PC-9 (cell line): Measurements from ENCODE around the gene DHRS7C. TPM values are rescaled to one million over a fixed set of nuclear protein-coding genes. Genes with fewer than 3 reads are reported as not detected.

Source experiments
- BruUV-seq: library from RNA; stranded (reverse); fragments of 400-500 nt; replicated peaks from 2 replicates; lab custom pipeline; 2021; lab: Mats Ljungman, UMichigan
- CTCF ChIA-PET: fragments of 300-600 bp; sonication (Branson Sonifier 250); formaldehyde crosslinking; loops from one replicate; lab custom pipeline; 2022; ENCODE audit warnings: antibody characterized with exemption; lab: Charles Lee
- POLR2A ChIA-PET: fragments of 300-600 bp; sonication (Branson Sonifier 250); formaldehyde crosslinking; loops from one replicate; lab custom pipeline; 2022; ENCODE audit warnings: antibody characterized with exemption; ENCODE audit not compliant: unreplicated experiment; lab: Charles Lee
- DNase-seq, 2 experiments: peaks; one replicate each; pipeline versions ENCODE4 v3.0.0 to v3.0.0-alpha.2; 2015 to 2022; ENCODE audit warnings: mixed read lengths in 1 of 2
- H2AFZ ChIP-seq: fragments of 200-600 bp; sonication (generic); 2 replicates; pipeline ENCODE4 v1.8.1; 2017; ENCODE audit warnings: antibody characterized with exemption
- H3F3A ChIP-seq: fragments of 200-600 bp; sonication (generic); 2 replicates; pipeline ENCODE4 v1.8.1; 2017; ENCODE audit warnings: antibody characterized with exemption, mild to moderate bottlenecking, low read depth; ENCODE audit not compliant: insufficient read depth
- H3K27ac ChIP-seq: fragments of 200-600 bp; sonication (generic); 2 replicates; pipeline ENCODE4 v1.6.1; 2016; ENCODE audit warnings: mixed run types
- H3K27me3 ChIP-seq: fragments of 200-600 bp; sonication (generic); 2 replicates; pipeline ENCODE4 v1.6.1; 2016; ENCODE audit warnings: low read depth, mixed run types; ENCODE audit not compliant: insufficient read depth
- H3K36me3 ChIP-seq: fragments of 200-600 bp; sonication (generic); 2 replicates; pipeline ENCODE4 v1.6.1; 2016; ENCODE audit warnings: low read depth, mixed run types
- H3K4me1 ChIP-seq: fragments of 200-600 bp; sonication (generic); replicated peaks from 2 replicates; pipeline ENCODE4 v1.6.1; 2016; ENCODE audit warnings: mixed run types; ENCODE audit not compliant: insufficient read depth
- H3K4me2 ChIP-seq: fragments of 200-600 bp; sonication (generic); 2 replicates; pipeline ENCODE4 v1.6.1; 2017; ENCODE audit warnings: mixed run types
- H3K4me3 ChIP-seq: fragments of 200-600 bp; sonication (generic); 2 replicates; pipeline ENCODE4 v1.6.1; 2016; ENCODE audit warnings: mixed run types
- H3K79me2 ChIP-seq: fragments of 200-600 bp; sonication (generic); 2 replicates; pipeline ENCODE4 v1.6.1; 2017; ENCODE audit warnings: low read depth, mixed run types
- H3K9me2 ChIP-seq: fragments of 200-600 bp; sonication (generic); 2 replicates; pipeline ENCODE4 v1.8.1; 2017; ENCODE audit warnings: mild to moderate bottlenecking; ENCODE audit not compliant: insufficient read depth
- H3K9me3 ChIP-seq: fragments of 200-600 bp; sonication (generic); 2 replicates; pipeline ENCODE4 v1.8.1; 2016; ENCODE audit warnings: low read depth; ENCODE audit not compliant: insufficient read depth
- H4K20me1 ChIP-seq: fragments of 200-600 bp; sonication (generic); 2 replicates; pipeline ENCODE4 v1.8.1; 2017; ENCODE audit not compliant: insufficient read depth
- EZH2 ChIP-seq: fragments of 200-600 bp; sonication (generic); IDR thresholded peaks from 2 replicates; pipeline ENCODE4 v1.8.0; 2017; ENCODE audit warnings: antibody characterized with exemption, low read depth
- intact Hi-C: fragments of 100-400 bp; cut with micrococcal nuclease; formaldehyde crosslinking; loops from one replicate; pipeline ENCODE4 v1.10.0; 2022; ENCODE audit not compliant: unreplicated experiment
- total RNA-seq: library from RNA; stranded (reverse); gene quantifications from 2 replicates; pipeline ENCODE4 v1.2.3, GENCODE V29; 2021
- TF ChIP-seq, protein P1 (sequence below): fragments of 200-600 bp; sonication (generic); conservative IDR thresholded peaks from 2 replicates; pipeline ENCODE4 v1.6.1; 2017; ENCODE audit warnings: mixed run types, antibody characterized with exemption, mild to moderate bottlenecking, moderate library complexity

Gene DHRS7C
- total RNA-seq, 1 experiment from 2014 or later: not detected

- Histone ChIP-seq H3K9me2 (no peaks in the 10 kb centered on the region), H3K4me2 (no peak overlapping the region), H3K27me3 (no peaks in the 10 kb centered on the region), H3K79me2 (no peaks in the 10 kb centered on the region), H3K27ac (no peak overlapping the region), H3K36me3 (no peaks in the 10 kb centered on the region), H3F3A (no peaks in the 10 kb centered on the region), H3K4me1 (no peaks in the 10 kb centered on the region), H4K20me1 (no peaks in the 10 kb centered on the region), H2AFZ (no peak overlapping the region), H3K4me3 (no peak overlapping the region), H3K9me3 (no peaks in the 10 kb centered on the region)
- ChIA-PET POLR2A (interaction anchor here (0.6 kb wide), 1 partner anchor 60 kb away, joined by 3 read pairs; no protein-coding TSS in a partner anchor), CTCF (interaction anchor here (0.7 kb wide), 1 partner anchor 689 kb away, joined by 3 read pairs; no protein-coding TSS in a partner anchor)
- TF ChIP-seq, protein P1, sequence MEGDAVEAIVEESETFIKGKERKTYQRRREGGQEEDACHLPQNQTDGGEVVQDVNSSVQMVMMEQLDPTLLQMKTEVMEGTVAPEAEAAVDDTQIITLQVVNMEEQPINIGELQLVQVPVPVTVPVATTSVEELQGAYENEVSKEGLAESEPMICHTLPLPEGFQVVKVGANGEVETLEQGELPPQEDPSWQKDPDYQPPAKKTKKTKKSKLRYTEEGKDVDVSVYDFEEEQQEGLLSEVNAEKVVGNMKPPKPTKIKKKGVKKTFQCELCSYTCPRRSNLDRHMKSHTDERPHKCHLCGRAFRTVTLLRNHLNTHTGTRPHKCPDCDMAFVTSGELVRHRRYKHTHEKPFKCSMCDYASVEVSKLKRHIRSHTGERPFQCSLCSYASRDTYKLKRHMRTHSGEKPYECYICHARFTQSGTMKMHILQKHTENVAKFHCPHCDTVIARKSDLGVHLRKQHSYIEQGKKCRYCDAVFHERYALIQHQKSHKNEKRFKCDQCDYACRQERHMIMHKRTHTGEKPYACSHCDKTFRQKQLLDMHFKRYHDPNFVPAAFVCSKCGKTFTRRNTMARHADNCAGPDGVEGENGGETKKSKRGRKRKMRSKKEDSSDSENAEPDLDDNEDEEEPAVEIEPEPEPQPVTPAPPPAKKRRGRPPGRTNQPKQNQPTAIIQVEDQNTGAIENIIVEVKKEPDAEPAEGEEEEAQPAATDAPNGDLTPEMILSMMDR: no peak
- no peak for TF ChIP-seq EZH2
- no peak for DNase-seq
- BruUV-seq: no TSS peak
- intact Hi-C loops: no loop called here
Measured at GRCh38 chr17:9755083-9755482, 36.3 kb downstream of the DHRS7C start.

DNA sequence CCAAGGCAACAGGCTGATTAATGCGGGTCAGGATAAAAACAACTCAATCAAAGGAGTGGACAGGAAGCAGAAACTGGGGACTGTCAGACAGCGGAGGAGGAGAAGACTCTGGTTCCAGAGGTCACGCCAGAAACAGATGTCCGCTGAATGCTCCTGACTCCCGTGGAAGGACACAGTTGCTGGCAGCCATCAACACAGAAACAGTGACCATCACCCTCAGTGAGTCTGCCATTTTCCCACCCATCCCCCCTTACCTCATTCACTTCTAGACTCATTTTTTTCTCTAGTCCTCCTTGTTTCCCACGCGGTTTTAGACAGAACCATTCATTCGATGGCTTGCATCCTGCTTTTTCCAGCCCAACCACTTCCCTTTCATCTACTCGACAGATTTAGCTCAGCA, 40.9 kb downstream of the DHRS7C start:
- H3K36me3 ChIP-seq: no peaks in the 10 kb centered on the region
- ChIA-PET POLR2A (interaction anchor here (0.7 kb wide), 1 partner anchor 185 kb away, joined by 3 read pairs; no protein-coding TSS in a partner anchor), CTCF (interaction anchor here (0.7 kb wide), 1 partner anchor 864 kb away, joined by 4 read pairs; no protein-coding TSS in a partner anchor)
- no peaks in the 10 kb centered on the region for H3K9me2 ChIP-seq
- TF ChIP-seq, protein P1: no peak
- TF ChIP-seq EZH2: no peak
- BruUV-seq: no TSS peak
- H3K27ac ChIP-seq: no peak overlapping the region
- H4K20me1 ChIP-seq: no peaks in the 10 kb centered on the region
- no peak overlapping the region for H3K4me2 ChIP-seq
- H3K79me2 ChIP-seq: no peaks in the 10 kb centered on the region
- H3K4me3 ChIP-seq: no peak overlapping the region
- no peak overlapping the region for H2AFZ ChIP-seq
- no peaks in the 10 kb centered on the region for H3F3A ChIP-seq
- DNase-seq: no peak
- H3K9me3 ChIP-seq: no peaks in the 10 kb centered on the region
- intact Hi-C loops: no loop called here
- no peaks in the 10 kb centered on the region for H3K4me1 ChIP-seq
- no peaks in the 10 kb centered on the region for H3K27me3 ChIP-seq

DNA sequence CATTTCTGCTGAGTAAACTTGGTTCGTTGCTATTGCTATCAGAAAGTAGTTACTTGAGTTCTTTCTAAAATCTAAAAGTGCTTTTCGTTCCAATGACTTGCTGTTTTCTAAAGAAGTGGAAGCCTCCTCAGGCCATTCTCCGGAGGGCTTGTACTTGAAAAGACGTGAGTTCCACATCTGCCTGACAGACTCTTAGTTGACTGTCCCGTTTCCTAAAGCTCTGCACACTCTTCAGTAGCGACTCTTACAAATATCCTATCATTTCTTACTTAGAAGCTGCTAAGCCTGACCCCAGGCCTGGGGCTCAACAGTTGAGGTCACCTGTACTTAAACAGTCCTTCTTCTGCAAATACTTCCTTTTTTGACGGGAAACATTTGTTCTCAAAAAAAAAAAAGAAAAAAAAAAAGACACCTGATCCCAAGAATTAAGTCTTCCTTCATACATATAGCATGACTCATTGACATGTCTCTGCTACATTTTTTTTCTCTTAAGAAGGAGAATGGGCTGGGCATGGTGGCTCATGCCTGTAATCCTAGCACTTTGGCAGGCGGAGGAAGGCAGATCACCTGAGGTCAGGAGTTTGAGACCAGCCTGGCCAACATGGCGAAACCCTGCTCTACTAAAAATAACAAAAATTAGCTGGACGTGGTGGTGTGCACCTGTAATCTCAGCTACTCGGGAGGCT, 61.5 kb downstream of the DHRS7C start:
- ChIA-PET CTCF (interaction anchor here (0.6 to 1.6 kb wide), 5 partner anchors 39 to 212 kb away, joined by 3 to 5 read pairs (median 3); no protein-coding TSS in a partner anchor), POLR2A (no interaction called here)
- Histone ChIP-seq H3K27me3 (no peaks in the 10 kb centered on the region), H3K4me3 (no peak overlapping the region), H3K36me3 (no peaks in the 10 kb centered on the region), H3F3A (no peaks in the 10 kb centered on the region), H3K4me1 (peaks cover 6% of the 10 kb centered on the region), H4K20me1 (no peaks in the 10 kb centered on the region), H3K79me2 (no peaks in the 10 kb centered on the region), H3K27ac (peak overlapping the region; percentile 43; the same call in 1 of the 2 replicates), H2AFZ (no peak overlapping the region), H3K9me3 (no peaks in the 10 kb centered on the region), H3K4me2 (no peak overlapping the region), H3K9me2 (no peaks in the 10 kb centered on the region)
- no TSS peak for BruUV-seq
- peak; percentile 55 to 74 for DNase-seq
- TF ChIP-seq, protein P1: no peak
- TF ChIP-seq EZH2: no peak
- intact Hi-C loops: loop anchor here (1.0 to 10.0 kb wide), 5 partner anchors 85 to 885 kb away; partner anchors contain the start of gene USP43
